Aorta (tissue), 5 donors: ENCODE data around the gene PAM. TPM values are rescaled to one million over a fixed set of nuclear protein-coding genes. Genes with fewer than 3 reads are reported as not detected.

ENCODE experiments used
- ATAC-seq: fragments of 200-7000 bp; cut with Tn5 transposase; one replicate; pipeline ENCODE4 v1.9.1; 2022; ENCODE audit warnings: moderate library complexity; ENCODE audit not compliant: low FRiP score
- DNase-seq, 2 donors: peaks; one replicate each; pipeline ENCODE4 v3.0.0-alpha.2; 2020
- H3K27ac ChIP-seq, 2 donors: one replicate each; pipeline ENCODE4 v1.5.1; 2013; ENCODE audit warnings: low read length in 2 of 2, mild to moderate bottlenecking in 2 of 2, moderate library complexity in 2 of 2, control low read depth in 1 of 2, inconsistent platforms in 1 of 2, low read depth in 1 of 2
- H3K27me3 ChIP-seq, 2 donors: one replicate each; pipeline ENCODE4 v1.6.1; 2013; ENCODE audit warnings: control low read depth in 1 of 2, low read length in 1 of 2, mild to moderate bottlenecking in 1 of 2, moderate library complexity in 1 of 2; ENCODE audit not compliant: insufficient read depth in 2 of 2, control insufficient read depth in 1 of 2
- H3K36me3 ChIP-seq, 2 donors: one replicate each; pipeline ENCODE4 v1.6.1; 2013; ENCODE audit warnings: control low read depth in 1 of 2, low read length in 1 of 2, mild to moderate bottlenecking in 1 of 2; ENCODE audit not compliant: insufficient read depth in 2 of 2, control insufficient read depth in 1 of 2
- H3K4me1 ChIP-seq, 2 donors: one replicate each; pipeline ENCODE4 v1.6.1; 2013; ENCODE audit warnings: low read length in 2 of 2, control low read depth in 1 of 2, mild to moderate bottlenecking in 1 of 2, moderate library complexity in 1 of 2; ENCODE audit not compliant: insufficient read depth in 2 of 2, control insufficient read depth in 1 of 2
- H3K4me3 ChIP-seq, 2 donors: one replicate each; pipeline ENCODE4 v1.5.1; 2013; ENCODE audit warnings: low read length in 2 of 2, control low read depth in 1 of 2, mild to moderate bottlenecking in 1 of 2
- H3K9me3 ChIP-seq: one replicate; pipeline ENCODE4 v1.6.1; 2013; ENCODE audit warnings: mild to moderate bottlenecking, low read length; ENCODE audit not compliant: control insufficient read depth
- WGBS, 2 donors: extraction: QIAGEN DNeasy Blood & Tissue Kit; methylation state at CpG; one replicate each; pipeline ENCODE4 v1.1.7; 2013; 5-methylcytosine and 5-hydroxymethylcytosine counted together
- intact Hi-C, 2 donors: fragments of 100-400 bp; cut with DNase I; formaldehyde crosslinking; loops; one replicate each; pipeline versions ENCODE4 v1.14.2 to v1.15.0; 2022
- polyA plus RNA-seq, 2 donors: library from polyadenylated mRNA; stranded (reverse); fragments of 200-250 nt; gene quantifications; one replicate each; pipeline ENCODE4 v1.2.3, GENCODE V29; 2013
- total RNA-seq, 2 donors: library from RNA; stranded (reverse); fragmentation: NEBNext Ultra II Directional; extraction: Animal tissue kit (Norgen Biotek cat#: 25700); gene quantifications; one replicate each; pipeline ENCODE4 v1.2.1, GENCODE V29; 2021
- donor health status: healthy with polysubstance abuse.
- donor health status: Bipolar disorder and iron deficiency.
- donor health status: DM: no; HTN: no; CAD: no.
- donor health status: DM: no; HTN: no; CAD: no.
- donor health status: DM: yes; HTN: yes; CAD: no.

Gene PAM
- total and polyA plus RNA-seq, 4 donors: 382 to 787 (median 620) TPM

DNA sequence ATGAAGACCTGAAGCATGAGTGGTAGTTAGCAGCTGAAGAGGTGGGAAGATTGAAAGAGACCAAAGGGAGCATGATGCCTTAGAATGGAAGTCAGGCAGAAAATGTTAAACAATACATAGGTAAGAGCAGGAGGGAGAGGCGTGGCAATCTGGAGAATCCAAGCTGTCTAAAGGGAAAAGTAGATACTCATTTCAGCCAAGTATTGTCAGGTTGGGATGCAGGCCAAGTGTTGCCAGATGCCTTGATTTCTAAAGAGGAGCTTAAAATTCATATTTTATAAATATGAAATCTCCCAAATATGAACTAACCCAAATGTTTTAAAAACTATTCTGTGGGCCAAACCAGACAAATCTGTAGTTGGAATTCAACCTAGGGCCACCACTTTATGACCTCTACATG lies 4.2 kb downstream of the PAM start:
- peaks cover 2 to 14% of the 10 kb centered on the region in 2 donors for H3K4me1 ChIP-seq
- H3K27me3 ChIP-seq: no peaks in the 10 kb centered on the region
- H3K4me3 ChIP-seq: no peak overlapping the region
- ATAC-seq (no peak), DNase-seq (no peak)
- H3K36me3 ChIP-seq: no peaks in the 10 kb centered on the region
- no peaks in the 10 kb centered on the region for H3K9me3 ChIP-seq
- intact Hi-C loops: loop anchor here (5.0 to 10.0 kb wide), 3 partner anchors 108 to 358 kb away; no protein-coding TSS in a partner anchor
- WGBS, 2 donors: 83 to 95% methylated on average over 1 of the region's 1 CpG
- H3K27ac ChIP-seq: peak overlapping the region in 1 of 2 donors; percentile 87

GRCh38 chr5:102759700-102760099 lies 4.6 kb downstream of the PAM start:
- 44 to 70% methylated on average over 2 of the region's 2 CpGs for WGBS, 2 donors
- intact Hi-C loops: loop anchor here (5.0 to 10.0 kb wide), 3 partner anchors 108 to 358 kb away; no protein-coding TSS in a partner anchor
- ATAC-seq (no peak), DNase-seq (no peak)
- Histone ChIP-seq H3K27me3 (no peaks in the 10 kb centered on the region), H3K27ac (peak overlapping the region in 1 of 2 donors; percentile 43), H3K4me3 (no peak overlapping the region), H3K36me3 (no peaks in the 10 kb centered on the region), H3K4me1 (peaks cover 3 to 14% of the 10 kb centered on the region in 2 donors), H3K9me3 (no peaks in the 10 kb centered on the region)

- intact Hi-C loops: no loop called here
- Histone ChIP-seq H3K9me3 (no peaks in the 10 kb centered on the region), H3K27ac (peak overlapping the region in 1 of 2 donors; percentile 64), H3K27me3 (no peaks in the 10 kb centered on the region), H3K4me3 (no peak overlapping the region), H3K36me3 (no peaks in the 10 kb centered on the region), H3K4me1 (peaks cover 3 to 19% of the 10 kb centered on the region in 2 donors)
- no peak for ATAC-seq
- no peak for DNase-seq
- 2 to 3% methylated on average over 2 of the region's 2 CpGs for WGBS, 2 donors
Measured at GRCh38 chr5:102760815-102761214, 5.7 kb downstream of the PAM start.

- H3K4me1 ChIP-seq: peaks cover 3 to 19% of the 10 kb centered on the region in 2 donors
- H3K27ac ChIP-seq: peak overlapping the region in 1 of 2 donors; percentile 36
- ATAC-seq (no peak), DNase-seq (no peak)
- no peaks in the 10 kb centered on the region for H3K36me3 ChIP-seq
- intact Hi-C loops: no loop called here
- H3K4me3 ChIP-seq: peak overlapping the region; percentile 15 to 26
- no peaks in the 10 kb centered on the region for H3K27me3 ChIP-seq
- no peaks in the 10 kb centered on the region for H3K9me3 ChIP-seq
Measured at GRCh38 chr5:102762095-102762534, 7.0 kb downstream of the PAM start.

DNA sequence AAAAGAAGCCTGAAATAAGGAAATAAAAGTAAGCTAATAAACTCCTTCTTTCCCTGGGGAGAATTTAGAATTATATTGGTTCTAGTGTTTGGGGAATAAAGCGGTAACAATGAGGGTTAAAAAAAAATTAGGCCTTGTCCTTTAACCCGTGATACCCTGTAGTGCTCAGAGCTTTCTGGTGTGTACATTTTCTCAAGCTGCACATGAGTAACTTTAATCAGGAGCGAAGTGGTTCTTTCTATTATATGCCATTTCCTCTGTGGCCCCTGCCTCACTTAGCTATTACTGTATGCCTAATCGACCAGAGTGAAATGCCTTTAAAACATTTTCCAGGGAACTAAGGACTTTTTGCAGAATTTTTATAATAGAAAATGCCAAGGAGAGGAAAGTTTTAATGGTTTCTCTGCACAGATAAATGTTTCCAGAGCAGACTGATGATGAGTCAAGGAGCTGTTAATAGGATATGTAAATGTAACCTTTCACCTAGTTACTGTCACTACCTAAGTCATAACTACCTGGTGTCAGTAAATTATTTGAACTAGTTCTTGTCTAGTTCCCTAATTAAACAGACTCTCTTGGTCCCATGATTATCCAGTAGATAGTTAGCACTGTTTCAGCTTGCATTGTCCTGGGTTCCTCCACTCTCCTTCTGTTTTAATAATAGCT lies 7.6 kb downstream of the PAM start:
- no peak overlapping the region for H3K4me3 ChIP-seq
- WGBS, 2 donors: 58 to 65% methylated on average over 4 of the region's 4 CpGs
- no peaks in the 10 kb centered on the region for H3K9me3 ChIP-seq
- DNase-seq: no peak
- intact Hi-C loops: no loop called here
- peak overlapping the region in 1 of 2 donors; percentile 14 for H3K27ac ChIP-seq
- ATAC-seq: no peak
- H3K4me1 ChIP-seq: peaks cover 3 to 19% of the 10 kb centered on the region in 2 donors
- H3K36me3 ChIP-seq: no peaks in the 10 kb centered on the region
- no peaks in the 10 kb centered on the region for H3K27me3 ChIP-seq

DNA sequence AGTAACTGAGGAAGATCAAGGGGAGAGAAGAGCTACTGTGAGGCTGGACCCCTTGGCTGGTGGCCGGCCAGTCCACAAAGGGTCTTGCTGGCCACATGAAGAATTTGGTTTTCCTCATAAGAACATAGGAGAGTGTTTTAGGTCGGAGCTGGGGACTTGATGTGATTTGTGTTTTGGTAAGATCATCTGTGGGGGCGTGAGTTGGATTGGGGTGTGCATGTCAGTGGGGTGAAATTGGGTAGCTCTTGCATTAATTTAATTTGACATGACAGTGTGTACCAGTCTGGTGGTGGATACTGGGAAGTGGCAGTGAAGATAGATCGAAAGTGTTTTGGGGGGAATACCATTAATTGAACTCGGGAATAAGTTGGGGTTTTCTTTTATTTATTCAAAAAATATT lies 8.6 kb downstream of the PAM start:
- intact Hi-C loops: no loop called here
- DNase-seq (no peak), ATAC-seq (no peak)
- Histone ChIP-seq H3K27me3 (no peaks in the 10 kb centered on the region), H3K9me3 (no peaks in the 10 kb centered on the region), H3K4me1 (peaks cover 3 to 19% of the 10 kb centered on the region in 2 donors), H3K4me3 (no peak overlapping the region), H3K27ac (no peak overlapping the region), H3K36me3 (no peaks in the 10 kb centered on the region)
- 93 to 95% methylated on average over 5 of the region's 5 CpGs for WGBS, 2 donors

DNA sequence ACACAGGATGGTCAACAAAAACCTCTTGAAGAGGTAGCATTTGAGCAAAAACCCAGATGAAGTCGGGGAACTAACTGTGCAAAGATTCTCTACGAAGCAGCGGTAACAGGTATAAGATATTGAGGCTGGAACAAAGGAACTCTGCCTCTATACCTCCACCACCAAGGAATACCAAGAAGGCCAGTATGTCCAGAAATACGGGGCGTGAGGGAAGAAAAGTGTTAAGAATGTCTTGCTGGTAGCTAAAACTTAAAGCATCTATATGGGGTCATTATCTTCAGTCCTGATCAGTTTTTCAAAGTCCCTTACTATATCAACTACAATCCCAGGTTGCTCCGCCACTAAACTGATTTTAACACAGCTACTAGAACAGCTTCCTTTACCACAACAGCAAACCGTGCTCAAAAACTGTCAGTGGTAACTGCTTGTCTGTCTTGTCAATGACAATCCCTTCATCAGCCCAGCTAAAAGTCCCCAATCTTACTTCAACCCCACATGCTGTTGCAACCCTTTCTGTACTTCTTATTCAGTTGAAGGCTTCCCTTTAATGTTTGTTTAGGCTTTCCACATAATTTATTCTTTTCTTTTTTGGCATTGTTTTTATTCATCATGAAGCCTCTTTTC lies 9.4 kb downstream of the PAM start:
- H3K27me3 ChIP-seq: no peaks in the 10 kb centered on the region
- no peak overlapping the region for H3K4me3 ChIP-seq
- 86 to 90% methylated on average over 7 of the region's 7 CpGs for WGBS, 2 donors
- H3K9me3 ChIP-seq: no peaks in the 10 kb centered on the region
- ATAC-seq (no peak), DNase-seq (no peak)
- H3K36me3 ChIP-seq: no peaks in the 10 kb centered on the region
- H3K4me1 ChIP-seq: peaks cover 3 to 19% of the 10 kb centered on the region in 2 donors
- H3K27ac ChIP-seq: peak overlapping the region in 1 of 2 donors; percentile 28
- intact Hi-C loops: no loop called here

DNA sequence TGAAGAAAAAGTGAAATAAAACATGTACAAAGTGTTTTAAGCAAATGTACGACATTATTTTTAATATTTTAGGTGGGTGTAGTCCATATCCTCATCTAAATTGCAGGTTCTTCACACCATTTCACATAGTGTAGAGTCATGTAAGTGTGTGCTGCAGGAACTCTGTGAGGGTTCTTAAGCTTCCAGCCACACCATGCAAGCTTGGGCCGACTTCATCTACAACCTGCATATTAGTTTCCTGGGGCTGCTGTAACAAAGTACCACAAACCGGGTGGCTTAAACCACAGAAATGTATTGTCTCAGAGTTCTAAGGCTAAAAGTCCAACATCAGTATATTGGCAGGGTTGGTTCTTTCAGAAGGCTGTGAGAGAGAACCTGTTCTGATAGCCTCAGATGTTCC lies 10.2 kb downstream of the PAM start:
- intact Hi-C loops: no loop called here
- Histone ChIP-seq H3K4me1 (peaks cover 3 to 11% of the 10 kb centered on the region in 2 donors), H3K36me3 (no peaks in the 10 kb centered on the region)

More for the DNA sequence above, 10.2 kb downstream of the PAM start:
- DNase-seq: no peak
- no peak for ATAC-seq
- Histone ChIP-seq H3K27ac (no peak overlapping the region), H3K9me3 (no peaks in the 10 kb centered on the region), H3K4me3 (no peak overlapping the region), H3K27me3 (no peaks in the 10 kb centered on the region)
- 91 to 96% methylated on average over 3 of the region's 3 CpGs for WGBS, 2 donors
